ENCODE data around the gene LCN9. TPM values are rescaled to one million over a fixed set of nuclear protein-coding genes. Genes with fewer than 3 reads are reported as not detected.

The LCN9 gene
- total and polyA plus RNA-seq, 12 donors, result not detected

DNA sequence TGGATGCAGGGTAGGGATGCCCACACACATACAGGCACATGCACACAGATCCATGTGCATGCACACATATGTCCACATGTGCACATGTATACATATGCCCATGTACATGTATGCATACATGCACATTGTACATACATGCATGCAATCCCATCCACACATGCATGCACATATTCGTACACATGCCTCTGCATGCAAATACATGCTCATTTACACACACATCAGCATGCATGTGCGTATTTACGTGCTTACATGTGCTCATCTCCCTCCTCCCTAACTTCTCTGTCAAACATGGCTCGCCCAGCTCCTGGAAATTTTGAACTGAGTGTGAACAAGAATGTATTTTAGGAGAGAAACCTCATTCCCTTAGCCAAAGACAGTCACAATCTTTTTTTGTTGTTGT lies 45.1 kb downstream of the LCN9 start:
- no peaks in the 10 kb centered on the region for H3K36me3 ChIP-seq (replicated peaks in 1 of 2)
- no peaks in the 10 kb centered on the region for H3K4me1 ChIP-seq (replicated peaks in 1 of 2)
- no peak for TF ChIP-seq POLR2A (IDR thresholded peaks at IDR 0.05)
- TF ChIP-seq, protein P1, sequence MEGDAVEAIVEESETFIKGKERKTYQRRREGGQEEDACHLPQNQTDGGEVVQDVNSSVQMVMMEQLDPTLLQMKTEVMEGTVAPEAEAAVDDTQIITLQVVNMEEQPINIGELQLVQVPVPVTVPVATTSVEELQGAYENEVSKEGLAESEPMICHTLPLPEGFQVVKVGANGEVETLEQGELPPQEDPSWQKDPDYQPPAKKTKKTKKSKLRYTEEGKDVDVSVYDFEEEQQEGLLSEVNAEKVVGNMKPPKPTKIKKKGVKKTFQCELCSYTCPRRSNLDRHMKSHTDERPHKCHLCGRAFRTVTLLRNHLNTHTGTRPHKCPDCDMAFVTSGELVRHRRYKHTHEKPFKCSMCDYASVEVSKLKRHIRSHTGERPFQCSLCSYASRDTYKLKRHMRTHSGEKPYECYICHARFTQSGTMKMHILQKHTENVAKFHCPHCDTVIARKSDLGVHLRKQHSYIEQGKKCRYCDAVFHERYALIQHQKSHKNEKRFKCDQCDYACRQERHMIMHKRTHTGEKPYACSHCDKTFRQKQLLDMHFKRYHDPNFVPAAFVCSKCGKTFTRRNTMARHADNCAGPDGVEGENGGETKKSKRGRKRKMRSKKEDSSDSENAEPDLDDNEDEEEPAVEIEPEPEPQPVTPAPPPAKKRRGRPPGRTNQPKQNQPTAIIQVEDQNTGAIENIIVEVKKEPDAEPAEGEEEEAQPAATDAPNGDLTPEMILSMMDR (IDR thresholded peaks at IDR 0.05), result no peak
- no peak overlapping the region for H3K27ac ChIP-seq
- WGBS, 4 donors, result 83 to 88% (median 85%) methylated on average over 4 of the region's 4 CpGs
- no peak for DNase-seq
- H3K9me3 ChIP-seq (replicated peaks in 1 of 3), result no peaks in the 10 kb centered on the region
- H3K4me3 ChIP-seq, result no peak overlapping the region
- intact Hi-C loops (cut with DNase I), result loop anchor here in 1 of 2 donors (10.0 kb wide), 1 partner anchor 257 kb away; the partner anchor contains the start of gene UBAC1
- H3K27me3 ChIP-seq, result peaks cover 14% of the 10 kb centered on the region

DNA sequence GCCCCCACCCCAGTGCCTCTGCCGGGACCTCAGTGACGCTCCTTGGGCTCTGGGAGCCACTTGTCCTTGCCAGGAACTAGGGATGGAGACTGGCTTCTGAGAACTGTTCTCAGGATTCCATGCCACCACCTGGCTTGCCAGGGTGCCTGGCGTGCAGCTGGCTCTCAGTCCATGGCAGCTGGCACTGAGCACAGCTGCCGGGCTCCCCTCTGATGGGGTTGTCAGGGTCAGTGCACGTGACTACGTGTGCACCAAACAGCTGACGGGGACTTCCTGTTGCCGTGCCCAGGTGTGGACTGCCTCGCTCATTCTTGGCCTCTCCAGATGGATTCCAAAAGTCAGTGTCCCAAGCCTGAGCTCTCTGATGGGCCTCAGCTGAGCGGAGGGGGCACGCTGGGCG lies 48.3 kb downstream of the LCN9 start:
- 85 to 91% methylated on average over 12 of the region's 12 CpGs; no CpG with 5 or more reads in 2 of the 4 donors for WGBS, 4 donors
- intact Hi-C loops (cut with DNase I), result no loop called here

DNA sequence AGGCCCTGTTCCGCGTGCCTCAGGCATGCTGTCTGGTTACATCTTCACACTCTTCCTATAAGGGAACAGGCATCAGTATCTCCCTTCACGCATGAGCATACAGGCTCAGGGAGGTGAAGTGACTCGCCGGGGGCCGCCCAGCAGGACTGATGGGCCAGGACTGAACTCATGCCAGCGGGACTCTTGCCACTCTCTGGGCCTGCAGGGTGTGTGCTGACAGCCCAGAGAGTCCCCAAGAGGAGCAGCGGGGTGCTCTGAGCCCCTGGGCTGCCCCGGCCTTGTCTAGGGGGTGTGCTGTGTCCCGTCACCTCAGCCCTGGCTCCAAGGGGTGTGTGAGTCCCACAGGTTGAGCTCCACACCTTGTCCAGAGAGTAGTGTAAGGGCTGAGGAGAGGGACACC lies 48.8 kb downstream of the LCN9 start:
- Histone ChIP-seq H3K9me3 (replicated peaks in 1 of 3) (no peaks in the 10 kb centered on the region), H3K36me3 (replicated peaks in 1 of 2) (no peaks in the 10 kb centered on the region), H3K4me1 (replicated peaks in 1 of 2) (no peaks in the 10 kb centered on the region), H3K27ac (no peak overlapping the region), H3K27me3 (peaks cover 17% of the 10 kb centered on the region), H3K4me3 (no peak overlapping the region)
- TF ChIP-seq, protein P1 (IDR thresholded peaks at IDR 0.05), result no peak
- TF ChIP-seq POLR2A (IDR thresholded peaks at IDR 0.05), result no peak
- 77 to 95% (median 87%) methylated on average over 3 to 10 of the region's 10 CpGs for WGBS, 4 donors
- intact Hi-C loops (cut with DNase I), result no loop called here
- DNase-seq, result no peak

More for the DNA sequence above, 48.3 kb downstream of the LCN9 start:
- Histone ChIP-seq H3K27ac (no peak overlapping the region), H3K4me1 (replicated peaks in 1 of 2) (no peaks in the 10 kb centered on the region), H3K4me3 (no peak overlapping the region), H3K27me3 (peaks cover 16% of the 10 kb centered on the region), H3K9me3 (replicated peaks in 1 of 3) (no peaks in the 10 kb centered on the region), H3K36me3 (replicated peaks in 1 of 2) (no peaks in the 10 kb centered on the region)
- TF ChIP-seq, protein P1 (IDR thresholded peaks at IDR 0.05), result no peak
- no peak for TF ChIP-seq POLR2A (IDR thresholded peaks at IDR 0.05)
- no peak for DNase-seq

DNA sequence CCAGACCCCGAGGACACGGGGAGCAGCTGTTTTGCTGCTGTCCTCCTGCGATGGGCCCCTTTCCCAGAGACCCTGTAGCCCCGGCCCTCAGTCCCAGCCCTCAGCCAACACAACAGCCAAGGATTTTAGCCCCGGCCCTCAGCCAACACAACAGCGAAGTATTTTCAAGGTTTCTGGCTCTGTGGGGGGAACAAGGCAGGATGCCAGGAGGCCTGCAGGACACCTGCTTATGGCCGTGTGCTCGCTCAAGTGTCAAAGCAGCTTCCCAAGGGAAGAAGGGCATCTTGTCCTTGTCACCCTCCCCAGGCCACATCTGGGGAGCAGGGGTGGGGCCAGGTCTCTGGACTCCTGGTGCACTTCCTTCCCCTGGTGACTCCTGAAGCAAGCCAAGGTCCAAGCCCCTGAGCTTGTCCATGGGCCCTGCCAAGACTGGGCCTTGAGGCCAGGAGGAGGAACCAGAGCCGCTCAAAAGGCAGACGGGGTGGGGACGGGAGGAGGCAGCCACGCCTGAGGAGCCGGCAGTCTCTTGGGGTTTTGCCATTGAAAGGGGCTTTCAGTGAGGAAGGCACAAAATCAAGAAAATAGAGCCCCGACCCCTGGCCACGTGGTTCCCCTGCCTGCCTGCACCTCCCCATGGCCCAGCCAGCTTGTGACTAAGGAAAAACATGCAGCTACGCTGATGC lies 49.6 kb downstream of the LCN9 start:
- H3K9me3 ChIP-seq (replicated peaks in 1 of 3), result no peaks in the 10 kb centered on the region

More for the DNA sequence above, 49.6 kb downstream of the LCN9 start:
- no peak overlapping the region for H3K4me3 ChIP-seq
- H3K4me1 ChIP-seq (replicated peaks in 1 of 2), result no peaks in the 10 kb centered on the region
- H3K27ac ChIP-seq, result no peak overlapping the region
- TF ChIP-seq POLR2A (IDR thresholded peaks at IDR 0.05), result no peak
- TF ChIP-seq, protein P1 (IDR thresholded peaks at IDR 0.05), result no peak
- intact Hi-C loops (cut with DNase I), result no loop called here
- no peaks in the 10 kb centered on the region for H3K36me3 ChIP-seq (replicated peaks in 1 of 2)
- no peak for DNase-seq
- 28 to 37% (median 32%) methylated on average over 6 to 16 of the region's 16 CpGs for WGBS, 4 donors
- peaks cover 23% of the 10 kb centered on the region for H3K27me3 ChIP-seq

Measured in adrenal gland (tissue), 12 donors.